ENCODE data around the gene NRP1. TPM values are rescaled to one million over a fixed set of nuclear protein-coding genes. Genes with fewer than 3 reads are reported as not detected.

Gene NRP1
- total RNA-seq, 2 experiments from 2014 or later: 1.6 to 1.7 TPM

DNA sequence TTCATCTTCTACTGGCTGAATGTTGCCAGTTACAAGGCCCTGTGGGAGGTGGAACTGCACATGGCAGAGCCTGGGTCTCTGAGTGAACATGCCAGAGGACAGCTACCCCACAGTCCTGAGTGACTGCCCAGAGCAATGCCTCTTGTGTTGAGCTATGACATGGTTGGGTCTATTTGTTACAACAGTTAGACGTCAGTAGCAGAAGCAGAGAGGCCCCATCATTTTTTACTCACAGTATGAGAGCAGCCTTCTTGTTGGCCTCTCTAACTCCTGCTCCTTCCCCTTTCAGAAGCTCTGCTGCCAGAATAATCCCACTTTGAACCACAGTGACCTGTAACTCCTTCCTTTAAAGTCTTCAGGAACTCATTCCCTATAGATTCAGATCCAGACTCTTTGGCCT, 30.8 kb upstream of the NRP1 start:
- POLR2A ChIA-PET: no interaction called here
- Mint-ChIP-seq H3K4me3 (no peak overlapping the region), H3K36me3 (no peaks in the 10 kb centered on the region), H3K4me1 (peaks cover 11% of the 10 kb centered on the region), H3K27me3 (peaks cover 2% of the 10 kb centered on the region), H3K9me3 (peaks cover 19% of the 10 kb centered on the region), H3K27ac (peak overlapping the region; percentile 40)
- DNase-seq (no peak), ATAC-seq (ENCODE audit: low read depth) (no peak)

DNA sequence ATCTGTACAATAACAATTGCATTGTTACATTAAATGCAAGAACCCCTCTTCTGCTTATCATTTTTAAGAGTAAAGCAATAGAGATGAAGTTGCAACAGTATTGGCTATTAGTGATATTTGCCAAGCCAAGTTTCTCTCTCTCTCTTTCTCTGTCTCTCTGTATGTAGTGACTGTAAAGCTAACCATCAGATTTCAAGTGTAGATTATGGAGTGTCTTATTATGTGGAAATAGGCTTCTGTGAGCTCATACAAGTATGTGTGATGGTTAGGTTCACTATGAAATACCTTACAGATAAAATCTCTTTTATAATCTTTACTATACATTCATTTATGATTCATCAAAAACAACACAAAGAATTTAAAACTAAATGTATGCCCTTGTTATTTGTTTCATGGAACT, 28.6 kb upstream of the NRP1 start:
- Mint-ChIP-seq H3K4me1 (peaks cover 11% of the 10 kb centered on the region), H3K27ac (no peak overlapping the region), H3K27me3 (no peaks in the 10 kb centered on the region), H3K36me3 (no peaks in the 10 kb centered on the region), H3K4me3 (no peak overlapping the region), H3K9me3 (peaks cover 12% of the 10 kb centered on the region)
- no peak for DNase-seq
- no peak for ATAC-seq (ENCODE audit: low read depth)
- POLR2A ChIA-PET: no interaction called here

DNA sequence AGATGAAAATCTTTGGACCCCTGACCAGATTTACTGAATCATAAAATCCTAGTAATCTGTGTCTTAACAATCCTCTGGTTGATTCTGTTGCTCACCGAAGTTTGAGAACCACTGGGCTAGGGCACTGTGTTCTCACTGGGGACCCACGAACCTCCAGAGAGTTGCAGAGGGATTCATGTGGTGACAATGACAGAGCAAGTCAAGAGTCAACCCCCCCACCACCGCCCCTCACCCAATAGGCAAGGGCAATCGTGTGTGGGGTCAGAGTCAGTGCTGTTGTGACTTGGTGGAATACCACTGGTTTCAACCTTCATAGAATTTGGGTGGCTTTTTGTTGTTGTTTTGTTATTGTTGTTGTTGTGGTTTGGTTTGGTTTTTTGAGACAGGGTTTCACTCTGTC, 23.5 kb upstream of the NRP1 start:
- no peak overlapping the region for H3K27ac Mint-ChIP-seq
- H3K4me3 Mint-ChIP-seq: no peak overlapping the region
- H3K4me1 Mint-ChIP-seq: no peaks in the 10 kb centered on the region
- POLR2A ChIA-PET: no interaction called here
- DNase-seq (no peak), ATAC-seq (ENCODE audit: low read depth) (no peak)
- peaks cover 2% of the 10 kb centered on the region for H3K9me3 Mint-ChIP-seq
- H3K36me3 Mint-ChIP-seq: no peaks in the 10 kb centered on the region
- H3K27me3 Mint-ChIP-seq: peaks cover 6% of the 10 kb centered on the region

DNA sequence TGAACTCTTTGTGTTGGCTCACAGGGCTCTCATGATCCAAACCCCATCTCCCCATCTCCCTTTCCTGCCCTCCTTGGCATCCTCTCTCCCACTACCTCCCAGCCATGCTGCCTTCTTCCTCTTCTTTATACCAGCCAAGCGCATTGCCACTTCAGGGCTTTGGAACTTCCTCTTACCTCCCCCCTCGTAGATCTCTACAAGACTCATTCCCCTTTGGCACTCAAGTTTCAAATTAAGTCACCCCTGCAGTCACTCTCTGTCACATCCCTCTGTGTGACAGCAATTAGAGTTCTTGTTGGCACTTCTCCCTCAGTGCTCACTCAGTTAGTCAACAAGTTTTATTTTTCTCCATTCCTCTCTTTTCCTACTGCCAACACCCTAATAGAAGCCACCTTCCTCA, 20.8 kb upstream of the NRP1 start:
- Mint-ChIP-seq H3K9me3 (no peaks in the 10 kb centered on the region), H3K36me3 (no peaks in the 10 kb centered on the region), H3K27me3 (peaks cover 6% of the 10 kb centered on the region), H3K4me3 (no peak overlapping the region), H3K27ac (no peak overlapping the region), H3K4me1 (no peaks in the 10 kb centered on the region)
- DNase-seq (no peak), ATAC-seq (ENCODE audit: low read depth) (no peak)
- POLR2A ChIA-PET: no interaction called here

DNA sequence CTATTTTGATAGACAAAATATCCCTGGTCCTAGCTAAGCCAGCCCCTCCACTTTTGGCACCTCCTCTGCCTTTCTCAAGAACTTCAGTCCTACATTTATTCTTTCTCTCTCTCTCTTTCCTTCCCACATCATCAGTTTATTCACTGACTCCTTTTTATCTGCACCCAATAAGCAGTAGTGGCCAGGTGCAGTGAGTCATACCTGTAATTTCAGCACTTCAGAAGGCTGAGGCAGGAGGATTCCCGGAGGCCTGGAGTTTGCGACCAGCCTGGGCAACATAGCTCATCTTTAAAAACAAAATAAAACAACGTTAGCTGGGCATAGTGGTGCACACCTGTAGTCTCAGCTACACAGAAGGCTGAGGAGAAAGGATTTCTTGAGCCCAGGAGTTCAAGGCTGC, 19.4 kb upstream of the NRP1 start:
- POLR2A ChIA-PET: no interaction called here
- Mint-ChIP-seq H3K4me3 (no peak overlapping the region), H3K27ac (no peak overlapping the region), H3K4me1 (no peaks in the 10 kb centered on the region), H3K36me3 (no peaks in the 10 kb centered on the region), H3K27me3 (peaks cover 16% of the 10 kb centered on the region), H3K9me3 (no peaks in the 10 kb centered on the region)
- ATAC-seq (ENCODE audit: low read depth) (no peak), DNase-seq (no peak)

DNA sequence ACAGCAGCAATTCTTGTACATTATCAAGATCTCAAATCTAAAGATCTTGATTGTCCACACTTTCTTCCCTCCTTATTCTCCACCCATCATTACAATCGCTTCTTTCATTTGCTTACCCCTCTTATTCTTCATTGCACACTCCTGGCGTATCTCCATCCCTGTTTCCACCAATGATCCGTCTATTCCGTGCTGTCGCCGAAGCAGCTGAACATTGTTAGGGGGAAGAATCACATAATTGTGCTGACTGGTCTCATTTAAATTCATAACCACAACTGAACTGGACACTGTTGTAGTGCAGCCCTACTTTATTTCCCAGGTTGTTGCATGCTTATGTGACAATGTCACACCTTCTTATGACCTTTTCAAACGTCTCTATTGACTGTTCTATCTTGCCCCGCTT, 18.9 kb upstream of the NRP1 start:
- Mint-ChIP-seq H3K9me3 (no peaks in the 10 kb centered on the region), H3K27ac (no peak overlapping the region), H3K36me3 (no peaks in the 10 kb centered on the region), H3K4me3 (no peak overlapping the region), H3K27me3 (peaks cover 16% of the 10 kb centered on the region), H3K4me1 (no peaks in the 10 kb centered on the region)
- no peak for DNase-seq
- ATAC-seq (ENCODE audit: low read depth): no peak
- POLR2A ChIA-PET: no interaction called here

DNA sequence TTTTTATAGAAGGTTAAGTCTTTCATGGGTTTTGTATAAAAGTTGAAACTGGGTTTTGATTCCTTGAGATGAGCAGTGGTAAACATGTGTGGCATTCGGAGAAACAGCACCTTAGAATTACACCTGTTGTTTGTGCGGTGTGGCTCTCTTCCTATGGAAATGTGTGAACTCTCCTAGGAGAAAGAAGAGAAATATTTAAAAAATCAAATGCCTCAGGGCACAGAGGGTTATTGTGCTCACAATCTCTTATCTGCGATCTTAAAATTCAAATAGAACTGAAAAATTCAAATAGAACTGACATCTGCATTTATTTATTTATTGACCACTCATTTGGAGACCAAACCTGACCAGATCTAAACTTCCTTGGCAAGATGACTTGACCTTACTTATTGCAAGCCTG, 18.1 kb upstream of the NRP1 start:
- H3K4me1 Mint-ChIP-seq: no peaks in the 10 kb centered on the region
- H3K9me3 Mint-ChIP-seq: no peaks in the 10 kb centered on the region
- DNase-seq (no peak), ATAC-seq (ENCODE audit: low read depth) (no peak)
- no peak overlapping the region for H3K27ac Mint-ChIP-seq
- no peak overlapping the region for H3K4me3 Mint-ChIP-seq
- POLR2A ChIA-PET: no interaction called here
- H3K27me3 Mint-ChIP-seq: peaks cover 15% of the 10 kb centered on the region
- no peaks in the 10 kb centered on the region for H3K36me3 Mint-ChIP-seq

DNA sequence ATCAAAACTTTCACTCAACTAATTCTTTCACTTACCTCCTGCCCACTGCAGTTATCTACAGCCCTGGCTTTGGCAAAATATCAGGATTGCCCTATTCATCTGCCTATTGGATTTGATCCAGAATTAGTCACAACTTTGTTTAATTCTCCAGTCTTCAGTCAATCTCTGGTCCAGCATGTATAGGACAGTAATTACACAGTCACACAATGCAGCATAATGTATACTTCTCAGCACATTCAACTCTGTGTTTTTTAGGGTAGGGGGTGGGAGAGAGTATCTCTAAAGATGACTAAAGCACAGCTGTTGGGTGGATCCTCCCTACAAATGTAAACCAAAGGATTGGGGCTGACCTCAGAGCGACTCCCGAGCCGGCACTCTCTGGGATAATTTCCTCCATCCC, 17.7 kb upstream of the NRP1 start:
- H3K27ac Mint-ChIP-seq: no peak overlapping the region
- no peak for ATAC-seq (ENCODE audit: low read depth)
- no peak for DNase-seq
- H3K9me3 Mint-ChIP-seq: no peaks in the 10 kb centered on the region
- H3K36me3 Mint-ChIP-seq: no peaks in the 10 kb centered on the region
- no peak overlapping the region for H3K4me3 Mint-ChIP-seq
- H3K27me3 Mint-ChIP-seq: peaks cover 14% of the 10 kb centered on the region
- H3K4me1 Mint-ChIP-seq: no peaks in the 10 kb centered on the region
- POLR2A ChIA-PET: no interaction called here

DNA sequence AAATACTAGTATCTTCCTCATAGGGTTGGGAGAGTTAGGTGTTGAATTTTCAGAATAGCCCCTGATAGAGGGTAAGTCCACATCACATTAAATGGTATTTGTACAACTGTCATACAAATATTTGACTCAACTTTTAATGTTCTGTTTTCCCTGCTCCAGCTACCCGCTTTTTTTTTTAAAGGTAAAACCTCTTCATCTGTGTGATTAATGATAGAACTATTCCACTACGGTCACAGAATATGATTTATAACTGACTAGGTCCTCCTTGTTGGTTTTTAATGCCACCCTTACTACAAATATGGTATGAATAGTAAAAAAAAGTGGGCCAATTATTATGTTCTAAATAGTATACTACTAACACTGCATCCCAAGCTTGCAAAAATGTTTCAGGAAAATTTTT, 15.6 kb upstream of the NRP1 start:
- peaks cover 15% of the 10 kb centered on the region for H3K27me3 Mint-ChIP-seq
- ATAC-seq (ENCODE audit: low read depth): no peak
- POLR2A ChIA-PET: no interaction called here
- DNase-seq: no peak
- no peaks in the 10 kb centered on the region for H3K9me3 Mint-ChIP-seq
- no peak overlapping the region for H3K27ac Mint-ChIP-seq
- no peaks in the 10 kb centered on the region for H3K36me3 Mint-ChIP-seq
- H3K4me3 Mint-ChIP-seq: no peak overlapping the region
- no peaks in the 10 kb centered on the region for H3K4me1 Mint-ChIP-seq

DNA sequence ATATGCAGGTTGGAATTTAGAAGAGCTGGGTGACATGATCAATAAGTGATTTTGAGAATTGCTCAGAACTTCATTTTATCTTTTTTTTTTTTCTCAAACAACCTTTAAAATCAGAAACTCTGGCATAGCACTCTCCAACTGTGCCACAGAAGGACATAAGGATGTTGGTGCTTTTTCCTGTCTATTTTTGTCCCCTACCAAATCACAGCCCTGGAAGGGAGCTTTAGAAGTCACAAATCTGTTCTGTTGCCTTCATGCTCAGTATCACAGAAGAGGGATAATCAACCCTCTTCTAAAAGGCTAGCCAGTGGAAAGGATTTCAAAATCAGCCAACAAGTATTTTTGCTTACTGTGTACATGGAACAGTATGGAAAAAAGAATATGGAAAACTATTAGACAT, 14.8 kb upstream of the NRP1 start:
- Mint-ChIP-seq H3K4me3 (no peak overlapping the region), H3K27me3 (peaks cover 18% of the 10 kb centered on the region), H3K9me3 (peaks cover 2% of the 10 kb centered on the region), H3K27ac (no peak overlapping the region), H3K36me3 (no peaks in the 10 kb centered on the region), H3K4me1 (no peaks in the 10 kb centered on the region)
- DNase-seq: no peak
- ATAC-seq (ENCODE audit: low read depth): no peak
- POLR2A ChIA-PET: no interaction called here

DNA sequence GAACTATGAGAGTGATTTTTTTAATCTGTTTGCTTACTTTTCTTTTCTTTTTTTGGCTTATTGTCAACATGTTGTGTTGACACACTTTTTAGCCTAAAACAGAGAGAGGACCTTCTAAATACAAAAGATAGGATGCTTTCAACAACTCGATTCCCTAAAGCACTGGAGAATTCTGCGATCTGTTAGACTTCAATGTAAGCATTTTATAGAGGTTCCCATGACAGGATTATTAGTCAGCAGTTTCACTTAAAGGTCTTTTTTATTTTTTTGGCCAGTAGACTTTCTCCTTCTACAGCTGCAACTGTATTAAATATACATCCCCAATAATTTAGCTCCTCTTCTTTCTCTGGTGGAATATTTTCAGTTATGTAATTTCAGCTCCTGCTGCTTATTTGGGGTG, 12.7 kb upstream of the NRP1 start:
- Mint-ChIP-seq H3K4me1 (no peaks in the 10 kb centered on the region), H3K27me3 (peaks cover 18% of the 10 kb centered on the region)
- POLR2A ChIA-PET: no interaction called here

DNA sequence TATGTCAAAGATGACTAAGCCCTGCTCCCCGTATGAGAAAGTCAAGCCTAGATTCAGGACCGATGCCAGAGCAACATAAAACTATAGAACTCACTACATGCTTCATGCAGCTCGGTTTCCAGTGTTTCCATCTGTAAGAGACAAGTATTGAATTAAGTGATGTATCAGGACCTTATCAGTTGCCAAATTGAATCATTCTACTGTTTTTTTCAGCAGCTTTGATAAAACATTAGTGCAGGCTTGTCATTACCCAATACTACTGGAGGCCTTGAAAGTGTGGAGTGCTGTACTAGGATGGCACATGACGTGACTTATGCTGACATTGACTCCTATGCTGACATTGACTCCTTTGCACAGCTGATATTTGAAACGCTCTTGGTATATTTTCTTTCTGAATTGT, 10.8 kb upstream of the NRP1 start:
- no peaks in the 10 kb centered on the region for H3K36me3 Mint-ChIP-seq
- no peak overlapping the region for H3K27ac Mint-ChIP-seq
- POLR2A ChIA-PET: no interaction called here
- H3K27me3 Mint-ChIP-seq: peaks cover 21% of the 10 kb centered on the region
- ATAC-seq (ENCODE audit: low read depth) (no peak), DNase-seq (no peak)
- peaks cover 3% of the 10 kb centered on the region for H3K4me1 Mint-ChIP-seq
- peaks cover 2% of the 10 kb centered on the region for H3K9me3 Mint-ChIP-seq
- H3K4me3 Mint-ChIP-seq: no peak overlapping the region

More for the DNA sequence above, 12.7 kb upstream of the NRP1 start:
- Mint-ChIP-seq H3K36me3 (no peaks in the 10 kb centered on the region), H3K27ac (no peak overlapping the region), H3K4me3 (no peak overlapping the region), H3K9me3 (peaks cover 2% of the 10 kb centered on the region)
- no peak for DNase-seq
- ATAC-seq (ENCODE audit: low read depth): no peak

DNA sequence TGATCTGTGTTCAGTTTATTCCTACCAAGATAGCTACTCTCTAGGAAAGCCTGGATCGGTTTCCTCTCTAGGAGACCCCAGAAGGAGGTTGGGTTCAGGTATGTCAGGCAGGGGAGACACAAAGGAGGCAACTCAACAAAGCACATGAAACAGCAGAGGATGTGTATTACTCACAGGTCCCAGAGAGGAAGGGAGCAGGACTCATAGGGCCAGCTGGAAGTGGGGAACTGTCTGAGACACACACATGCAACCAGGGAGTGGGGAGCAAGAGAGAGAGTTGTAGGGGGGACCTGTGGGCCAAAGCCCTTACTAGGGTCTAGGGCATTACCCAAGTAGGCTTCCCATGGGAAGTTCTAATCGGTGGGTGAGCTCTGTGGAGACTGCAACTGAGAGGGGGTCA, 10.2 kb upstream of the NRP1 start:
- ATAC-seq (ENCODE audit: low read depth): no peak
- Mint-ChIP-seq H3K4me1 (peaks cover 3% of the 10 kb centered on the region), H3K36me3 (no peaks in the 10 kb centered on the region), H3K27ac (no peak overlapping the region), H3K9me3 (peaks cover 2% of the 10 kb centered on the region), H3K4me3 (no peak overlapping the region), H3K27me3 (peaks cover 18% of the 10 kb centered on the region)
- no peak for DNase-seq
- POLR2A ChIA-PET: no interaction called here

DNA sequence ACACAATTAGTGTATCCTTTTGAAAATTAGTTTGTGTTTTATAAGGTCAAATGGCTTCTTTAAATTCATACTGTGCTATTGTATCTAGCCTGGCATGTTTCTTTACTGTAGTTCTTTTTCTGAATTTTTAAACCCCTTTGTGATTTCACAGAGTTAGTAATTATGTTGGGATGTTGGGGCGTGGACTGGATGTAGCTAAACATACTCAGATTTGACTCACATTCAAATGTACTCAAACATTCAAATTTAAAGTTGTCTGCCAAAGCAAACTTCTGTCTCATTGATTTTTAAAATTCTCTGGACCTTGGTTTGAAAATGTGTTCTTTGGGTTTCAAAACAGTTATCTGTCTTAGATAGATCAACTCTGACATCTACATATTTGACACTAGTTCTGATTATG, 7.2 kb upstream of the NRP1 start:
- Mint-ChIP-seq H3K4me1 (peaks cover 3% of the 10 kb centered on the region), H3K9me3 (peaks cover 2% of the 10 kb centered on the region), H3K27ac (no peak overlapping the region), H3K4me3 (no peak overlapping the region), H3K27me3 (peaks cover 35% of the 10 kb centered on the region), H3K36me3 (no peaks in the 10 kb centered on the region)
- POLR2A ChIA-PET: no interaction called here
- no peak for DNase-seq
- ATAC-seq (ENCODE audit: low read depth): no peak

DNA sequence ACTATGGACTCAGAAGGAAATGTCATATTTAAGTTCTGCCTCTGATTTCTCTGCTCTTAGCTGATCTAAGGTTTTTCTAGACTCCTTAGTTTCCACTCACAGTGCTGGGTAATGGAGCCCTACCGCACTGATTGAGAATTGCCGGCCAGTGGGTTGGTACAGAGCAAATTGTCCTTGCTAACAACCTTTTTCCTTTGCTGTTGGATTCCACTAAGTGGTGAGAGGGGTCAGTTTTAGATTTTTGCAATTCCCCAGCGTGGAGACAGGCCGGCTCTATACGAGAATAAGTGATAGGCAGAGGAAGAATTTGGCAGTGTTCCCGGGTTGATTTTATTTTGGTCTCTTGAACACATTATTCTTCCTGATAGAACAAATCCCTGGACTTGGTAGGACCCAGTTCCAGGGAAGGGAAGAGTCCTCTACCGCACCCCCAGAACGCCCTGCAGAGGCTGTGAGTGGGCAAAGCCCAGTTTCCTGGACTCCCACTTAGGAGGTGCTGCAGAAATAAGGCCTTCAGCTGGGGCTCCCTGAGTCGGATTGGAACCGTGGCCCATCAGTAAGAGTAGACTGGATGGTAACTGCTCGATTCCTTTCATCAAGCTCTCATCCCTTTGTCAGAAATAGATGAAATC, 3.0 kb upstream of the NRP1 start:
- Mint-ChIP-seq H3K9me3 (no peaks in the 10 kb centered on the region), H3K27ac (no peak overlapping the region), H3K4me1 (peaks cover 12% of the 10 kb centered on the region), H3K27me3 (peaks cover 47% of the 10 kb centered on the region), H3K36me3 (no peaks in the 10 kb centered on the region), H3K4me3 (peak overlapping the region; percentile 46)
- ATAC-seq (ENCODE audit: low read depth) (no peak), DNase-seq (no peak)
- POLR2A ChIA-PET: no interaction called here

All from activated naive CD8-positive, alpha-beta T cell treated with anti-CD3 and anti-CD28 coated beads, Interleukin-2, amount 10 ng/mL, durations not matched to agents 7 days and 5 days (primary cell).